Nephron progenitor cell (in vitro differentiated cells): ENCODE results near the gene BIN2.

ENCODE experiments used
- DNase-seq: peaks from one replicate; pipeline ENCODE4 v3.0.0; 2021
- H3K27ac Mint-ChIP-seq: 2 replicates; pipeline ENCODE4 v1.8.0; 2021; ENCODE audit warnings: mild to moderate bottlenecking, moderate library complexity, mixed read lengths
- H3K27me3 Mint-ChIP-seq: 2 replicates; pipeline ENCODE4 v1.8.0; 2021; ENCODE audit warnings: mild to moderate bottlenecking, low read depth, mixed read lengths; ENCODE audit not compliant: poor library complexity
- H3K36me3 Mint-ChIP-seq: 2 replicates; pipeline ENCODE4 v1.8.0; 2021; ENCODE audit warnings: low read depth, mixed read lengths
- H3K4me1 Mint-ChIP-seq: 2 replicates; pipeline ENCODE4 v1.8.0; 2021; ENCODE audit warnings: mixed read lengths
- H3K4me3 Mint-ChIP-seq: 2 replicates; pipeline ENCODE4 v1.8.0; 2021; ENCODE audit warnings: mild to moderate bottlenecking, moderate library complexity, mixed read lengths
- H3K9me3 Mint-ChIP-seq: 2 replicates; pipeline ENCODE4 v1.8.0; 2021; ENCODE audit warnings: mild to moderate bottlenecking, moderate library complexity, mixed read lengths
- CTCF ChIP-seq: fragments of 200-600 bp; sonication (generic); IDR thresholded peaks from 2 replicates; pipeline ENCODE4 v1.5.0; 2021; ENCODE audit warnings: antibody characterized with exemption

BIN2 gene

GRCh38 chr12:51247523-51248206 is 76.3 kb downstream of the BIN2 start:
- Mint-ChIP-seq H3K9me3 (no peaks in the 10 kb centered on the region), H3K4me1 (peaks cover 32% of the 10 kb centered on the region), H3K36me3 (peaks cover 15% of the 10 kb centered on the region), H3K27ac (peak overlapping the region; percentile 93), H3K4me3 (peak overlapping the region; percentile 14), H3K27me3 (peaks cover 4% of the 10 kb centered on the region)
- no peak for DNase-seq
- TF ChIP-seq CTCF: no peak

- no peak for DNase-seq
- H3K4me3 Mint-ChIP-seq: no peak overlapping the region
- peak overlapping the region; percentile 89 for H3K27ac Mint-ChIP-seq
Measured at GRCh38 chr12:51246254-51246853, 77.6 kb downstream of the BIN2 start.

GRCh38 chr12:51245476-51246253 is 78.3 kb downstream of the BIN2 start:
- Mint-ChIP-seq H3K4me3 (no peak overlapping the region), H3K27me3 (peaks cover 3% of the 10 kb centered on the region), H3K27ac (peak overlapping the region; percentile 89), H3K9me3 (no peaks in the 10 kb centered on the region), H3K4me1 (peaks cover 32% of the 10 kb centered on the region), H3K36me3 (peaks cover 25% of the 10 kb centered on the region)
- DNase-seq: no peak
- no peak for TF ChIP-seq CTCF

More at GRCh38 chr12:51246254-51246853, 77.6 kb downstream of the BIN2 start:
- Mint-ChIP-seq H3K27me3 (peaks cover 4% of the 10 kb centered on the region), H3K4me1 (peaks cover 32% of the 10 kb centered on the region), H3K36me3 (peaks cover 21% of the 10 kb centered on the region), H3K9me3 (no peaks in the 10 kb centered on the region)
- TF ChIP-seq CTCF: no peak

- DNase-seq: no peak
- TF ChIP-seq CTCF: no peak
- Mint-ChIP-seq H3K36me3 (peaks cover 29% of the 10 kb centered on the region), H3K4me1 (peaks cover 45% of the 10 kb centered on the region), H3K27me3 (no peaks in the 10 kb centered on the region), H3K9me3 (no peaks in the 10 kb centered on the region), H3K4me3 (no peak overlapping the region), H3K27ac (no peak overlapping the region)
Measured at GRCh38 chr12:51244269-51244668, 79.7 kb downstream of the BIN2 start.

GRCh38 chr12:51242876-51243275 is 81.1 kb downstream of the BIN2 start:
- no peaks in the 10 kb centered on the region for H3K27me3 Mint-ChIP-seq
- no peak for DNase-seq
- no peak for TF ChIP-seq CTCF
- H3K4me3 Mint-ChIP-seq: no peak overlapping the region
- peaks cover 29% of the 10 kb centered on the region for H3K36me3 Mint-ChIP-seq
- H3K27ac Mint-ChIP-seq: peak overlapping the region; percentile 35
- H3K4me1 Mint-ChIP-seq: peaks cover 46% of the 10 kb centered on the region
- no peaks in the 10 kb centered on the region for H3K9me3 Mint-ChIP-seq
